Left lung (tissue), 10 donors: Measurements from ENCODE around the gene RASGRF1. TPM values are rescaled to one million over a fixed set of nuclear protein-coding genes. Genes with fewer than 3 reads are reported as not detected.

ENCODE experiments used
- ATAC-seq: fragments of 200-7000 bp; cut with Tn5 transposase; one replicate; pipeline ENCODE4 v1.9.1; 2020; ENCODE audit warnings: moderate library complexity
- DNase-seq, 4 donors: peaks; one replicate each; pipeline ENCODE4 v3.0.0-alpha.2; 2013 to 2020
- H3K27ac ChIP-seq, 2 donors: fragments of 200-600 bp; sonication (generic) in 1 of 2; one replicate each; pipeline versions ENCODE4 v1.5.0 to v1.8.0; 2020 to 2021
- H3K27me3 ChIP-seq, 2 donors: fragments of 200-600 bp; sonication (generic) in 1 of 2; one replicate each; pipeline versions ENCODE4 v1.5.0 to v1.8.0; 2020 to 2021
- H3K36me3 ChIP-seq, 2 donors: fragments of 200-600 bp; sonication (generic) in 1 of 2; one replicate each; pipeline versions ENCODE4 v1.5.0 to v1.8.0; 2020 to 2021
- H3K4me1 ChIP-seq, 2 donors: fragments of 200-600 bp; one replicate each; pipeline ENCODE4 v1.8.0; 2021
- H3K4me3 ChIP-seq, 2 donors: fragments of 200-600 bp; sonication (generic) in 1 of 2; one replicate each; pipeline versions ENCODE4 v1.5.0 to v1.8.0; 2020 to 2021; ENCODE audit warnings: mild to moderate bottlenecking in 1 of 2
- H3K9me3 ChIP-seq, 2 donors: fragments of 200-600 bp; sonication (generic) in 1 of 2; one replicate each; pipeline versions ENCODE4 v1.5.0 to v1.8.0; 2020 to 2021
- intact Hi-C, 2 donors: fragments of 100-400 bp; cut with DNase I; formaldehyde crosslinking; loops; one replicate each; pipeline versions ENCODE4 v1.11.2 to v1.14.2; 2022
- polyA plus RNA-seq, 6 donors: library from polyadenylated mRNA; unstranded; fragments of 120-200 nt; gene quantifications; one replicate each; pipeline ENCODE4 v1.2.1, GENCODE V29; 2013; ENCODE audit not compliant: insufficient read length in 6 of 6
- total RNA-seq, 2 donors: library from RNA; stranded (reverse); fragmentation: NEBNext Ultra II Directional; extraction: Animal tissue kit (Norgen Biotek cat#: 25700); gene quantifications; one replicate each; pipeline ENCODE4 v1.2.1, GENCODE V29; 2021
- TF ChIP-seq, protein P1 (sequence below), 2 donors: fragments of 200-600 bp; sonication (generic) in 1 of 2; IDR thresholded peaks; one replicate each; pipeline versions ENCODE4 v1.5.0 to v1.8.0; 2021; ENCODE audit warnings: antibody characterized with exemption in 2 of 2
- donor health status: DM: no; HTN: yes; CAD: no.
- donor health status: DM: no; HTN: no; CAD: no.

The RASGRF1 gene
- total and polyA plus RNA-seq, 8 donors: 5.9 to 63.2 (median 26.0) TPM

GRCh38 chr15:79006071-79006470 is 84.5 kb downstream of the RASGRF1 start:
- no peak for ATAC-seq
- no peak overlapping the region for H3K4me3 ChIP-seq
- TF ChIP-seq, protein P1, sequence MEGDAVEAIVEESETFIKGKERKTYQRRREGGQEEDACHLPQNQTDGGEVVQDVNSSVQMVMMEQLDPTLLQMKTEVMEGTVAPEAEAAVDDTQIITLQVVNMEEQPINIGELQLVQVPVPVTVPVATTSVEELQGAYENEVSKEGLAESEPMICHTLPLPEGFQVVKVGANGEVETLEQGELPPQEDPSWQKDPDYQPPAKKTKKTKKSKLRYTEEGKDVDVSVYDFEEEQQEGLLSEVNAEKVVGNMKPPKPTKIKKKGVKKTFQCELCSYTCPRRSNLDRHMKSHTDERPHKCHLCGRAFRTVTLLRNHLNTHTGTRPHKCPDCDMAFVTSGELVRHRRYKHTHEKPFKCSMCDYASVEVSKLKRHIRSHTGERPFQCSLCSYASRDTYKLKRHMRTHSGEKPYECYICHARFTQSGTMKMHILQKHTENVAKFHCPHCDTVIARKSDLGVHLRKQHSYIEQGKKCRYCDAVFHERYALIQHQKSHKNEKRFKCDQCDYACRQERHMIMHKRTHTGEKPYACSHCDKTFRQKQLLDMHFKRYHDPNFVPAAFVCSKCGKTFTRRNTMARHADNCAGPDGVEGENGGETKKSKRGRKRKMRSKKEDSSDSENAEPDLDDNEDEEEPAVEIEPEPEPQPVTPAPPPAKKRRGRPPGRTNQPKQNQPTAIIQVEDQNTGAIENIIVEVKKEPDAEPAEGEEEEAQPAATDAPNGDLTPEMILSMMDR (IDR thresholded peaks at IDR 0.05): no peak
- DNase-seq: no peak
- no peak overlapping the region for H3K27ac ChIP-seq
- H3K36me3 ChIP-seq: no peaks in the 10 kb centered on the region
- H3K4me1 ChIP-seq: peaks cover 0 to 21% of the 10 kb centered on the region in 2 donors
- intact Hi-C loops: no loop called here
- no peaks in the 10 kb centered on the region for H3K27me3 ChIP-seq
- no peaks in the 10 kb centered on the region for H3K9me3 ChIP-seq

- Histone ChIP-seq H3K27me3 (no peaks in the 10 kb centered on the region), H3K9me3 (no peaks in the 10 kb centered on the region), H3K36me3 (no peaks in the 10 kb centered on the region), H3K4me1 (peaks cover 0 to 21% of the 10 kb centered on the region in 2 donors), H3K27ac (peak overlapping the region in 1 of 2 donors; percentile 11), H3K4me3 (no peak overlapping the region)
- ATAC-seq (peak; percentile 81), DNase-seq (no peak)
- TF ChIP-seq, protein P1 (IDR thresholded peaks at IDR 0.05): no peak
- intact Hi-C loops: no loop called here
These were observed 86.2 kb downstream of the RASGRF1 start for GRCh38 chr15:79004336-79004735.

DNA sequence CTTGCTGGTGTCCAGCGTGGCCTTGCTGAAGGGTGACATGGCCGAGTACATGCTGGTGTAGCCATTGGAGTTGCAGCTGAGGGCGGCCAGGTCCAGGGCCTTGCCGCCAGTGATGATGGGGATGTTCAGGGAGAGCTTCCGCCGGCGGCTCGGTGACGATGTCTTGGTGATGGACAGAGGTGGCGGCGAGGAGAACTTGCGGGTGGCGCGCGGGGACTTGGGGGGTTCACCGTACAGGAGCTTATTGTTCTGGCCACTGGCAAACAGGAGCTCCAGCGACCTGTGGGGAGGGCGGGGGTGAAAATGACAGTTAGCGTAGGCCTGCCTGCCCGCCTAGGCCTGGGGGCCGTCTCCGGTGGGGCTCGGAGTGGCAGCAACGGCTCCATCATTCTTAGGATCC is 86.7 kb downstream of the RASGRF1 start:
- no peak for DNase-seq
- no peak for ATAC-seq
- TF ChIP-seq, protein P1 (IDR thresholded peaks at IDR 0.05): no peak

GRCh38 chr15:79003301-79003700 is 87.3 kb downstream of the RASGRF1 start:
- Histone ChIP-seq H3K27ac (no peak overlapping the region), H3K9me3 (no peaks in the 10 kb centered on the region), H3K27me3 (no peaks in the 10 kb centered on the region), H3K4me1 (peaks cover 0 to 21% of the 10 kb centered on the region in 2 donors), H3K4me3 (no peak overlapping the region), H3K36me3 (no peaks in the 10 kb centered on the region)
- ATAC-seq (no peak), DNase-seq (no peak)
- intact Hi-C loops: no loop called here
- TF ChIP-seq, protein P1 (IDR thresholded peaks at IDR 0.05): no peak

More for the DNA sequence above, 86.7 kb downstream of the RASGRF1 start:
- Histone ChIP-seq H3K27ac (no peak overlapping the region), H3K36me3 (no peaks in the 10 kb centered on the region), H3K4me3 (no peak overlapping the region), H3K4me1 (peaks cover 0 to 21% of the 10 kb centered on the region in 2 donors), H3K27me3 (no peaks in the 10 kb centered on the region), H3K9me3 (no peaks in the 10 kb centered on the region)
- intact Hi-C loops: no loop called here

GRCh38 chr15:79002581-79002980 is 88.0 kb downstream of the RASGRF1 start:
- no peak overlapping the region for H3K4me3 ChIP-seq
- DNase-seq (no peak), ATAC-seq (no peak)
- TF ChIP-seq, protein P1 (IDR thresholded peaks at IDR 0.05): no peak
- no peaks in the 10 kb centered on the region for H3K27me3 ChIP-seq
- H3K4me1 ChIP-seq: peaks cover 0 to 21% of the 10 kb centered on the region in 2 donors
- H3K36me3 ChIP-seq: no peaks in the 10 kb centered on the region
- intact Hi-C loops: no loop called here
- no peak overlapping the region for H3K27ac ChIP-seq
- no peaks in the 10 kb centered on the region for H3K9me3 ChIP-seq
